GM21619 (cell line): ENCODE results near the gene SF3B3.
"Not testable (repeated sequence)": the region's sequence is repeated elsewhere in the genome, so short reads cannot be mapped to it uniquely, and the experiment has no call there.

Experiments
- ATAC-seq: cut with Tn5 transposase; IDR thresholded peaks from one replicate; pipeline ENCODE4 v1.9.1; 2021; ENCODE audit not compliant: unreplicated experiment

Gene SF3B3

GRCh38 chr16:70612931-70613330 lies 89.3 kb downstream of the SF3B3 start:
- ATAC-seq, result no peak

GRCh38 chr16:70614208-70614951 lies 90.8 kb downstream of the SF3B3 start:
- ATAC-seq, result no peak

GRCh38 chr16:70615945-70616344 lies 92.3 kb downstream of the SF3B3 start:
- no peak for ATAC-seq

- ATAC-seq, result not testable (repeated sequence)
Measured at GRCh38 chr16:70621864-70622263, 98.2 kb downstream of the SF3B3 start.
